ENCODE data around the gene NPNT. TPM values are rescaled to one million over a fixed set of nuclear protein-coding genes. Genes with fewer than 3 reads are reported as not detected.

Gene NPNT
- total and polyA plus RNA-seq, 2 donors from 2014 or later, result 78.3 to 117 TPM

GRCh38 chr4:105957680-105958079, 62.4 kb downstream of the NPNT start:
- no peak overlapping the region for H3K27ac ChIP-seq (ENCODE audit: low read depth in 2 of 2, low read length in 2 of 2)
- H3K9ac ChIP-seq (ENCODE audit: low read length in 3 of 3), result no peak overlapping the region
- no peak for DNase-seq
- intact Hi-C loops (cut with DNase I), result no loop called here
- no peak for TF ChIP-seq CTCF (IDR thresholded peaks at IDR 0.05; ENCODE audit: borderline replicate concordance, extremely low read depth, insufficient read depth)
- H3K4me3 ChIP-seq (ENCODE audit: low read length in 3 of 3), result no peak overlapping the region
- no peak for FAIRE-seq
- H3K4me1 ChIP-seq (ENCODE audit: control insufficient read depth in 2 of 3, insufficient read depth in 2 of 3, low read depth in 1 of 3, low read length in 3 of 3), result no peaks in the 10 kb centered on the region
- H3K27me3 ChIP-seq (ENCODE audit: control insufficient read depth, insufficient read depth, low read length), result no peaks in the 10 kb centered on the region
- no peaks in the 10 kb centered on the region for H3K36me3 ChIP-seq (ENCODE audit: control insufficient read depth in 2 of 3, insufficient read depth in 3 of 3, low read length in 3 of 3)
- H3K9me3 ChIP-seq (ENCODE audit: control insufficient read depth in 2 of 3, insufficient read depth in 1 of 3, low read length in 3 of 3), result no peaks in the 10 kb centered on the region

GRCh38 chr4:105963461-105964400, 68.5 kb downstream of the NPNT start:
- peaks cover 0 to 3% (median 0%) of the 10 kb centered on the region in 3 donors for H3K4me1 ChIP-seq (ENCODE audit: control insufficient read depth in 2 of 3, insufficient read depth in 2 of 3, low read depth in 1 of 3, low read length in 3 of 3)
- no peaks in the 10 kb centered on the region for H3K9me3 ChIP-seq (ENCODE audit: control insufficient read depth in 2 of 3, insufficient read depth in 1 of 3, low read length in 3 of 3)
- H3K36me3 ChIP-seq (ENCODE audit: control insufficient read depth in 2 of 3, insufficient read depth in 3 of 3, low read length in 3 of 3), result no peaks in the 10 kb centered on the region
- no peak for TF ChIP-seq CTCF (IDR thresholded peaks at IDR 0.05; ENCODE audit: borderline replicate concordance, extremely low read depth, insufficient read depth)
- H3K27ac ChIP-seq (ENCODE audit: low read depth in 2 of 2, low read length in 2 of 2), result no peak overlapping the region
- no peak overlapping the region for H3K9ac ChIP-seq (ENCODE audit: low read length in 3 of 3)
- no peaks in the 10 kb centered on the region for H3K27me3 ChIP-seq (ENCODE audit: control insufficient read depth, insufficient read depth, low read length)
- intact Hi-C loops (cut with DNase I), result no loop called here
- DNase-seq (no peak), FAIRE-seq (no peak)
- H3K4me3 ChIP-seq (ENCODE audit: low read length in 3 of 3), result no peak overlapping the region

GRCh38 chr4:105965183-105965800, 70.0 kb downstream of the NPNT start:
- Histone ChIP-seq H3K9me3 (ENCODE audit: control insufficient read depth in 2 of 3, insufficient read depth in 1 of 3, low read length in 3 of 3) (no peaks in the 10 kb centered on the region), H3K27me3 (ENCODE audit: control insufficient read depth, insufficient read depth, low read length) (no peaks in the 10 kb centered on the region), H3K27ac (ENCODE audit: low read depth in 2 of 2, low read length in 2 of 2) (no peak overlapping the region), H3K36me3 (ENCODE audit: control insufficient read depth in 2 of 3, insufficient read depth in 3 of 3, low read length in 3 of 3) (no peaks in the 10 kb centered on the region), H3K4me3 (ENCODE audit: low read length in 3 of 3) (no peak overlapping the region), H3K4me1 (ENCODE audit: control insufficient read depth in 2 of 3, insufficient read depth in 2 of 3, low read depth in 1 of 3, low read length in 3 of 3) (peaks cover 0 to 3% (median 0%) of the 10 kb centered on the region in 3 donors), H3K9ac (ENCODE audit: low read length in 3 of 3) (no peak overlapping the region)
- intact Hi-C loops (cut with DNase I), result no loop called here
- no peak for TF ChIP-seq CTCF (IDR thresholded peaks at IDR 0.05; ENCODE audit: borderline replicate concordance, extremely low read depth, insufficient read depth)
- FAIRE-seq (no peak), DNase-seq (no peak)

Measured in kidney (tissue), 14 donors.